HG03432 (cell line): ENCODE results near the gene DDX18.
A peak's percentile ranks its signal among the peaks of the same experiment; 100 is the strongest.

Source experiments
- ATAC-seq: cut with Tn5 transposase; IDR thresholded peaks from one replicate; pipeline ENCODE4 v1.9.1; 2021; ENCODE audit warnings: mild to moderate bottlenecking, moderate library complexity; ENCODE audit not compliant: unreplicated experiment

DDX18 gene

DNA sequence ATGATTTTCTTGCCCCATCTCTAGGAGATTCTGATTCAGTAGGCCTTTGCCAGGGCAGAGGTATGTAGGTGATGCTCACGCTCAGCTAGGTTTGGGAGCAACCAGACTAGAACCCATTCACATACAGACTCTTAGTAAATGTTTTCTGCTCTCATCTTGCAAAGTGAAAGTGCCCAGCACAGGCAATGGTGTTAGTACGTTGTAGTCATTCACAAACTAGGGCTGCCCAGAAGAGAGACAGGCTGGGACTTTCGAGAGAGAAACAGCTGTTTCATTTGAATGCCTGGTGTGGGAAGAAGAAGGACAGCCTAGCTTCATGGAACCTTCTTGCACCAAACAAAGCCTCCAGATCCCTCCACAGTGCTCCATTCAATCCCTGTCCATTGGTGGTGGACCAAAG is 19.4 kb downstream of the DDX18 start:
- ATAC-seq, result peak; percentile 42

DNA sequence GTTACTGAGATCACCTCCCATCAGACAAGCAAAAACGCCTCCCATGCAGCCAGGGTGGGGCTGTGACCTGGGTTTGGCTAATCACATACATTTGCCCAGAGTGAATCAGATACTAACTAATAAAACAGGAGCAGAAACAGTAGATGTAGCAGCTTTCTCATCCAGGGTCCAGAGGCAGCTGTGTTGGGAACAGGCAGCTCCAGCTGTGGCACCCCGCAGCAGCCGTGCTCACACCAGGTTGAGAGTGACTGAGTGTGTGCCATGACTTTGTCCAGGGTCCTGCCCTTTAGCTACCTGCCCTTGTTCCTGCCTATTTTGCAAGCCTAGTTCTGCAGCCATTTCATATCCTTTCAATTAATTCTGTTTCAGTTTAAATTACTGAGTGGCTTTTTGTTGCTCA is 20.5 kb downstream of the DDX18 start:
- no peak for ATAC-seq

DNA sequence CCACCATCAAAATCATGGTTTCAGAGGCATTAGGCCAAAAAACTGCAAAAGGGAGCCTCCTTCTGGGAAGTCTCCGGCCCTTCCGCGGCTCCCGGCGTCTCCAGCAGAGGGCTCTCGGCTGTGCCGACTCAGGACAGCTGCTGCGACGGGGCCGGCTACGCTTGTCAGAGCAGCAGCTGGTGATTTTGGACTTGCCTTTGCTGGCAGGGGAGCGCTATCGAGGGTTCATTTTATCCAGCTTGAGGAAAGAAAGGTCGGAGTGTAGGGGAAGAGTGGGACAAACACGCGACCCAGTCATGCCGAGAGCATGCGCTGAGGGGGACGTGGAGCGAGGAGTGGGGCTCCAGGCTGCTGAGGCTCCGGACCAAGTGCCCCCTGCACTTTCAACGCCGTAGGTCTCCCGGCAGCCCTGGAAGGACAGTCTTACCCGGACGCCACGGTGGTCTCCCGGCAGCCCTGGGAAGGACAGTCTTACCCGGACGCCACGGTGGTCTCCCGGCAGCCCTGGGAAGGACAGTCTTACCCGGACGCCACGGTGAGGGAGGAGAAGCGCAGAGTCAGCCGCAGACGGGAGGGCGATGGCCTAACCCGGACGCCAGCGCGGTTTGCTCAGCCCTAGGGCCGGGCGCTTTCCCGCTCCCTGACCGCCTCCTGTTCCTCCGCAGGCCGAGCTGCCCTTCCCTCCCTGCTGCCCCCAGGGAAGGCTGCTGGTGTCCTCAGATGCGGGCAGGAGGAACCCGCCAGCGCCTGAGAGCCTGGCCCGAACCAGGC is 21.7 kb downstream of the DDX18 start:
- ATAC-seq, result peak; percentile 89

DNA sequence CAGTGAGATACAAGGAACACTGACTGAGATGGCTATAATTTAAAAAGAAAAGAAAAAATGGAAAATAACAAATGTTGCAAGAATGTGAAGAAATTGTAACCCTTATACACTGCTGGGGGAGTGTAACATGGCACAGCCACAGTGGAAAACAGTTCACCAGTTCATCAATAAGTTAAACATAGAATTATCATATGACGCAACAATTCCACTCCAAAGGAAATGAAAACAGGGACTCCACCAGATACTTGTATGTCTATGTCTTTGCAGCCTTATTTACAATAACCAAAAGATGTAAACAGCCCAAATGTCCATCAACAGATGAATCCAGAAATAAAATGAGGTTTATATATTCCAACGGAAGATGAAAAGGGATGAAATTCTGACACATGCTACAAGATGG is 30.8 kb downstream of the DDX18 start:
- ATAC-seq, result no peak

GRCh38 chr2:117850015-117850414 is 35.5 kb downstream of the DDX18 start:
- no peak for ATAC-seq

DNA sequence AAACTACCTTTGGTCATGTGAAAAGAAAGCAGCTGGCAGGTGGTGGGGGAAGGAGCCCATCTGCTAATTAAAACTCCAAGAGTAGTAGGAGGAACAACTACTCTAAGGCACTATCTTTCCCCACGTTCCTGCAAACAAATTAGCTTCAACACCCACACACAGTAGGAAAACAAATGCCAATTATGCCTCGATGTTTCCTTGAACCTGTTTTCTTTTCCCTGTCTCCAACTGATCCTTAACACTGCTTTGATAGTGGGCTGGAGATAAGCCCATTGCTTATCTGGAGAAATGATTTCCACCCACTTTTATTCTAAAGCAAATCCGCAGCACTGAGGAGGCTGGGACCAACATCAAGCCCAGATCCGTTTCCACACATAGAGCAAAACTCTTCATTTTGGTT is 36.0 kb downstream of the DDX18 start:
- ATAC-seq, result no peak

DNA sequence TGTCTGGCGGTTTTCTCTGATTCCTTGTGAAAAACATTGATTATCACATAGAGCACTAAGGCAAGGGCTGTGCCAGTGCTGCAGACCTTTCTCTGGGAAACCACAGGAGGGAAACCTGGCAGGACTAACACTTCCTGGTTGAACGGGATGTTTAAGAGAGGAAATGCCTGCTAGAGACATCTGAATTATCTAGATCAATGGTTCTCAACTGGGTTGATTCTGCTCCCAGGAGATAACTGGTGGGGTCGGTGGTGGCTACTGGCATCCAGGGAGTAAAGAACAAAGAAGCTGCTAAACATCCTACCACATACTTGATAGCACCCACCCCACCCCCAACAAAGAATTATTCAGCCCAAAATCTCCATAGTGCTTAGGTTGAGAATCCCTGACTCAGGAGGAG is 37.5 kb downstream of the DDX18 start:
- no peak for ATAC-seq

GRCh38 chr2:117853316-117853715 is 38.8 kb downstream of the DDX18 start:
- no peak for ATAC-seq

DNA sequence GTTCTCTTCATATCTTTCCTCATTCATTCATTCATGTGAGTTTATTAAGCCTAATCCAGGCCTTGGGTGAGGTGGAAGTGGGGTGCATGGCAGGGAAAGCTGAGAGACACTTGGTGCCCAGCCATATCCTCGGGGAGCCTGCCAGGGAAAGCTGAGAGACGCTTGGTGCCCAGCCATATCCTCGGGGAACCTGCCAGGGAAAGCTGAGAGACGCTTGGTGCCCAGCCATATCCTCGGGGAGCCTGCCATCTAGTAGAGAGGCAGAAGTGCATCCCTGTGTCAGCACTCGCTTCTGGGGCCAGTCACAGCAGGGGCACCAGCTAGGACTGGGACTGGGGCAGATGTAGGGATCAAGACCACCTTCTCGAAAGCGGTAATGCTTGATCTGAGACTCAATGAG is 39.4 kb downstream of the DDX18 start:
- ATAC-seq, result no peak

DNA sequence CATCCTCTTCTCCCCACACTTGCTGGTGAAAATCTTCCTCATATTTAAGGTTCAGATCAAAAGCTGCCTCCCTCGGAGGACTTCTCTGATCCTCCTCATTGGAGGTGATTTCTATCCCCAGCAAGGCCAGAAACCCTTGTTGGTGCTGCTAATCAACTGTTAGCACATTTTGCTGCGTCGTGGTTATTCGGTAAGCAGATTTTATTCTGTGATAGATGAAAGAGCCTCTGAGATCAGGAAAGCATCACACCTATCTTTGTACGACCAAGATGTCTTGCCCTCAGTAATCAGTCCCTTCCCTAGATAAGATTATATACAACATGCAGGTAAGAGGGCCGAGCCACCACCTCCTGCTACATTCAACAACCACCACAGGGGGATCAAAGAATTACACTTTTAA is 40.1 kb downstream of the DDX18 start:
- ATAC-seq, result no peak

DNA sequence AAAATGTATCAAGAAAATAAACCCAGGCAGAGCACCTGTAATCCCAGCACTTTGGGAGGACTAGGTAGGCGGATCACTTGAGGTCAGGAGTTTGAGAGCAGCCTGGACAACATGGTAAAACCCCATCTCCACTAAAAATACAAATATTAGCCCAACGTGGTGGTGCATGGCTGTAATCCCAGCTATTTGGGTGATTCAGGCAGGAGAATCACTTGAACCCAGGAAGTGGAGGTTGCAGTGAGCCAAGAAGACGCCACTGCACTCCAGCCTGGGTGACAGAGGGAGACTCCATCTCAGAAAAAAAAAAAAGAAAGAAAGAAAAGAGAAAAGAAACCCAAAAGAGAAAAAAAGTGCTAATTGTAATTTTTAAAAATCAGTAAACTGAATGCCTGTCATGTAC is 41.4 kb downstream of the DDX18 start:
- no peak for ATAC-seq

- ATAC-seq, result no peak
Measured at GRCh38 chr2:117856415-117857210, 42.1 kb downstream of the DDX18 start.

DNA sequence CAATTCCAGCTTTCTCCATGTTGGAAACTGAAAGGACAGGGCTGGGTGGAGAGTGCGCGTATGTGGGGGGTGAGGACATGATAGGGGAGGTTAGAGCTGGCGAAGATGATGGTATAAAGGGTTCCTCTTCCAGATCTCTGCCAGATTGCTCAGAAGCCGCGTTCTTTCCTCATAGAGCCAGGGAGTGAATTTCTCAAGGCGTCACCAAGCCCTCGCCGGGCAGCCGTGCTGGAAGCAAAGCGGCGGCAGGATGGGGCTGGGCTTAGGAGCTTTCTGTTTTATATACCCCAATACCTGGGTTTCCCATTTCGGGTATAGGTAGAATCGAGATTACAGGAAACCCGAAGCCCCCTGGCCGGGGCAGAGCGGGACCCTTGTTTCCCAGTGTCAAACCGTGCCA is 43.8 kb downstream of the DDX18 start:
- no peak for ATAC-seq

- ATAC-seq, result no peak
Measured at GRCh38 chr2:117858892-117859531, 44.5 kb downstream of the DDX18 start.

DNA sequence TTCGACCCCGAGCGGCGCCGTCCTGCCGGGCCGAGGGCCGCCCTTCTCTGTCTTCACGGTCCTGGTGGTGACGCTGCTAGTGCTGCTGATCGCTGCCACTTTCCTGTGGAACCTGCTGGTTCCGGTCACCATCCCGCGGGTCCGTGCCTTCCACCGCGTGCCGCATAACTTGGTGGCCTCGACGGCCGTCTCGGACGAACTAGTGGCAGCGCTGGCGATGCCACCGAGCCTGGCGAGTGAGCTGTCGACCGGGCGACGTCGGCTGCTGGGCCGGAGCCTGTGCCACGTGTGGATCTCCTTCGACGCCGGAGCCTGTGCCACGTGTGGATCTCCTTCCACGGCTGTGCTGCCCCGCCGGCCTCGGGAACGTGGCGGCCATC is 45.0 kb downstream of the DDX18 start:
- no peak for ATAC-seq

DNA sequence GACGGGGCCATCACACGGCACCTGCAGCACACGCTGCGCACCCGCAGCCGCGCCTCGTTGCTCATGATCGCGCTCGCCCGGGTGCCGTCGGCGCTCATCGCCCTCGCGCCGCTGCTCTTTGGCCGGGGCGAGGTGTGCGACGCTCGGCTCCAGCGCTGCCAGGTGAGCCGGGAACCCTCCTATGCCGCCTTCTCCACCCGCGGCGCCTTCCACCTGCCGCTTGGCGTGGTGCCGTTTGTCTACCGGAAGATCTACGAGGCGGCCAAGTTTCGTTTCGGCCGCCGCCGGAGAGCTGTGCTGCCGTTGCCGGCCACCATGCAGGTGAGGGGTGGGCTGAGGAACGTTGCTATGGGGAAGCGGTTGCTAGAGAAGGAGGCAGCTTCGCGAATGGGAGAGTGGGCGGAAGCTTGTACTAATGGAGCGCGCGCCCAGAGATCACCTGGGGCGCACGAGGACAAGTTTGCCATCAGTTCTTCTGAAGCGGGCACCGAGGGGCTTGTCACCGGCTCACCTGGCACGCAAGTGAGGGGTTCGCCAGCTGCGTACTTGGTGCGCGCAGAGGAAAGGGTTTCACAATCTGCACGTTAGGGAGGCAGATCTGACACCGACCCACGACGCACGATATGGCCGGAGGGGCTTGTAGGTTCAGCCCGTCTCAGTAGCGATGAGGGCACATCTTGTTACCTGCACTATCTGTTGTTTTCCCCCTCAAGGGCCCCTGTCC is 45.6 kb downstream of the DDX18 start:
- ATAC-seq, result no peak

- no peak for ATAC-seq
Measured at GRCh38 chr2:117862459-117862858, 48.0 kb downstream of the DDX18 start.

GRCh38 chr2:117875786-117876185 is 61.3 kb downstream of the DDX18 start:
- no peak for ATAC-seq

- no peak for ATAC-seq
Measured at GRCh38 chr2:117879003-117879402, 64.5 kb downstream of the DDX18 start.
